ENCODE measurements around the gene PTPRM.

The PTPRM gene

DNA sequence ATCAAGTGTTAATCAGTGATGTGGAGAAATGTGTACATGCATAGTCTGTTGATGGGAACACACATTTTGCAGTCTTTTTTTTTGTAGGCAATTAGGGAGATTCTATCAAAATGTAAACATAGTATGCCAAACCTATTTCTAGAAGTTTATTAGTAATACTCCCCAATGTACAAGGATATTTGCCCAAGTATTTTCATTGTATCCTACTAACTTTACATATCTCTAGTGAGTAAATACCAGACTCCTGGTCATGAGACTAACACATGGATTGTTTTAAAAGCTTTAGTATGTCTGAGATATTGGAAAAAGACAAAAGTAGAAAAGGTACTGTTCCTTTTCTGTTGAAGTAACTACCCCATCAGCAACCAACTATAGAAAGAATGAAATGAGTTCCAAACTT, 513.0 kb downstream of the PTPRM start:
- no peak for DNase-seq

DNA sequence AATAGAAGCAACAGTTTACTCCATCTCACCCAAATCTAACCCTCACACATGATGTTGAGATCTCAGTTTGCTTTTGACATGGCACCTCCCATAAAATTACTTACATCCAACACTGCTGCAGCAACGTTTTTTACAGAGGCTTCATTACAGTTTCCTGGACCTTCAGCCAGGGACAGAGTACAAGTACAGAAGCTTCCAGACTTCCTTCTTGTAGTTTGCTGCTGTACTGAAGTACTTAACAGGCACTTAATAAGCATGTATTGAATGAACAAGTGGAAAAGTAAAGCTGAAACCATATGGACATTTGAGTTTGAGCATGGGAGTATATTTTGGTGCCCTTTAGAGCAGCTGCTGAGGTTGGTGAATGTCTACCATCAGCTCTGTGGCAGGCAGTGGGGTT, 514.2 kb downstream of the PTPRM start:
- DNase-seq, result no peak

DNA sequence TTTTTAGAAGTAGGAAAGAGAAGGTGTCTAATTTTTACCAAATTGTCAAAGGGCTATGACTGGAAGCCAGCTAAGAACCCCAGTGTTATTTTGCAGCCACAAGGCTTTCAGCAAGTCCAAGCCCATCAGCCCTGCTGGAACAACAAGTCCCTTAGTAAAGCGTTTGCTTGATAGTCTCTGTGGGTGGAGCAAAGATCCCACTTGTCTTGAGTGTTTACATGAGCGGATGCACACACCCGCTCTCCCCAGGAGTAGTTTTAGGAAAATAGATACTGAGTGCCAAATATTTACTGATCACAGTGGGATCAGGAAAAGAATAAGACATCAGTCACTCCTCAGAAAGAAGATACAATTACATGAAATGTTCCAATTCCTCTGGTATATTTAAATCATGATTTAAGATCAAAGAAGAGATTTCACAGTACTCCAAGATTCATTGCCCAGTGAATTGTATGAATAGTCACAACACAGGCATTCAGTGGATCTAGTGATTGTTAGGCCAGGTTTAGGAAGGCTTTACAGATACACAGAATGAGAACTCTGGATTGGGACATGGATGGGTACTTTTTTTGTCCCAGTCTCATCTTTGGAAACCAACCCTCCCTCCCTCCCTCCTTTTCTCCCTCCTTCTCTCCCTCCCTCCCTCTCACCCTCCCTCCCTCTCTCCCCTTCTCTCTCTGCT, 514.9 kb downstream of the PTPRM start:
- DNase-seq, result no peak

DNA sequence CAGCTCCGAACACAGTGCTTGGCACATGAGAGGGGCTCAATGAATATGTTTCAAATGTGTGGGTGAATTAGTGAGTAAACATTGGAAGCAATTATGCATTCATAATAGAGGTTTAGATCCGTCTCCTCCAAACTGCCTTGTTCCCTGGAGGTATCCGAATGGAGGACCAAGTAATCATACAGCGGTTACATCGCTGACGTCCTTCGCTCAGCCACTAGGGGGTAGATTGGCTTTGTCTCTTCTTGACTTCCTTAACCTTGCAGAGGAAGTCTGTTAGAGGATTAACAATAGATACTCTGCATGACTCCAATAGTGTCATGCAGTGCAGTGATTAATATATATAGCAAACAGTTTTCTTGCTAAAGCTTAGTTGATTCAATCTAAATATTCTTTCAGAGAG, 517.0 kb downstream of the PTPRM start:
- DNase-seq, result peak; percentile 29

DNA sequence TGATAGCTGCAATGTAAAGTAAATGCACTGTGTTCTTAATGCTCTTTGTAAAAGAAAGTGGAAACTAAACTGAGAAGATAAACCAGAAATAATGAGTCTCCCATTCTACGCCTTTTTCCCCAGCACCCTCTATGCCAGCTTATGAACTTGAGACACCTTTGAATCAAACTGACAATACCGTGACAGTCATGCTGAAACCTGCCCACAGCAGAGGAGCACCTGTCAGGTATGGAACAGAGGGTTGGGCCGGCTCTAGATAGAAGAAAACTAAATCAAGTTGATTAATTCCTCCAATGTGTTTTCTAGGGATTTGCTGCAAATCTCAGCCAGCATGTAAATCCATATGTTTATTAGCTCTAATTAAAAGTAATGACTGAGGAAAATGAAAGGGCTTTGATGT, 521.5 kb downstream of the PTPRM start:
- DNase-seq, result no peak

DNA sequence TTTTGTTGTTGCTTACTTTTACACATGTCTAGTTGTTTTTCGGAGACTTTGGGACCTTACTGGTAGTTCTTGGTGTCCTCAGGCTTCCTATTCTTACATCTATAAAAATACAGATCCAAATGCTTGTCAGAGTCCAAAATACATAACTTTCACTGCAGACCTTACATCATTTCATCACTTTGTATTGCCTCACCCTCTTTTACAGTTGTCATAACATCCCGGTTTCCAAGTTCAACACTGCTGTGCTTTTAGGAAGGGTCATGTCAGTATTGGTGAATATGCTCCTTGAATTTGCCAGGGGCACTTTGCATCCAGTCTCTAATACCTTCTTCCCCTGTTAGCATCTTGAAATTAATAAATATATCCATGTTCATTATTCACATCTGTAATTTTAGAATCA, 523.9 kb downstream of the PTPRM start:
- DNase-seq, result no peak

DNA sequence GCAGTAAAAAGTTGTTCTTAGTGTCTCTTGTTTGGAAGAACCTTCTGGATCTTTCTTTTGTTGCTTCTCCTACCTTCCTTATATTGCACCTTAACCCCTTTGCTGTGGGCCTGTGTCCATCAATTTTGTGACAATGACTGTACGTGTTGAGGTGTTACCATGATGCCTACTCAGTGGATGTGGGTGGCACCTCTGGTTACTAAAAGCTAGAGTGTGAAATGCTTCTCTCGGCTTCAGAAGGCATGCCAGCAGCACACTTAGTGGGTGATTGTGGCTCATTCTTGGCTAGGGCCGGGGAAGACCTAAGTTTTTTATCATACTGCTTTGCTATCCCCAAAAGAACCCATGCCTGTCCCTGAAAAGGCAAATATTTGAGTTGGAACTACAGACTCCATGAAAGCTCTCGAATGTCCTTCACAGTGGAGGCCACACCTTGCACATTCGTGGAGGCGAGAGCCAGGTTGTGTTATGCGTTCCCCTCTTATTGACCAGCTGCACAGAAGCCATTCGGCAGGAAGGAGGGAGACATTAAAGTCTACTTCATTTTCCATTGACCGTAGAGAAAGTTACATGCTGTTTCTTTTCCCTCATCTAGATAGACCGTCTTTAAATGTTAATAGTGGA, 528.9 kb downstream of the PTPRM start:
- DNase-seq, result no peak

DNA sequence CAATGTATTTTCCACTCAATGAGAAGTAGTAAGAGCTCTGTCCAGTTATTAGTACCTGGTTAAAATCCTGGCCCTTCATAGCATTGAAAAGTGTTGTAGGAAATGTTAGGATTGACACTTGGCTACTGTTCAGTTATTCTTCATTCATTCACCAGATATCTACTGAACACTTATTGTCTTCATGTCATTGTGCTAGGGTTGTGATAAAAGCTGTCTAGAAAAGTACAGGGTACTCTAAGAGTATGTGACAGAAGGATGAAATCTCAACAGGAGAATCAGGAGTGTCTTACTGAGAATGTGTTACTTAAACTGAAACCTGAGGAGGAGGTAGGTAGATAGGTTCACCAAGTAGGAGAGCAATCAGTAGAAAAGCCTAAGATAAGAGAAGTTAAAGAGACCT, 530.3 kb downstream of the PTPRM start:
- DNase-seq, result no peak

DNA sequence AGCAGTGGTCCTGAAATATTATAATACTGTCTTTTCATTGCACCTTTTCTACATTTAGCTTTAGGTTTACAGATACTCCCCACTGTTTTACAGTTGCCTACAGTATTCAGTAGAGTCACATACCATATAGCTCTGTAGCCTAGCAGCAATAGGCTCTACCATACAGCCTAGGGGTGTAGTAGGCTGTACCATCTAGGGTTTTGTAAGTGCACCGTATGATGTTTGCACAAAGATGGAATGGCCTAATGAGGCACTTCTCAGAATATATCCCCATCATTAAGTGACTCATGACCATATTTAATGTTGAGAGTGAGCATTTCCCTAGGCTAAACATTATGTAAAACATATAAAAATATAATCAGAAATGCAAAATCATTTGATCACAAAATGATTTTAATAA, 530.8 kb downstream of the PTPRM start:
- no peak for DNase-seq

DNA sequence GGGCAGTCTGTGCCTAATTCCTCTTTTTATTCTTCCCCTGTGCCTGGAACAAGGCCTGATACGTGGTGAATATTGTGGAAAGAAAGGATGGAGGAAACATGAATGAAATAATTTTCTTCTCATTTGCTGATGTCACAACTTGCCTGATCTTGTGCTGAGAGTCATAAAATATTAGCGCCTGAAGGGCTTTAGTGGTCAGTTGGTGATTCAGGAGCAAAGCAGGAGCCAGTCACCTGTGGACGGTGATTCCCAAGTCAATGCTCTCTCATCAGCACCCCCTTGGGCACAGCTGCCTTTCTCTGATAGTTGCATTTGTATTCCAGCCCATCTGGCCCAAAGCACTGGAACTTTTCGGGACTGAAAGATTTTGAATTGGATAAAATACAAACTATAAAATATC, 539.5 kb downstream of the PTPRM start:
- no peak for DNase-seq

DNA sequence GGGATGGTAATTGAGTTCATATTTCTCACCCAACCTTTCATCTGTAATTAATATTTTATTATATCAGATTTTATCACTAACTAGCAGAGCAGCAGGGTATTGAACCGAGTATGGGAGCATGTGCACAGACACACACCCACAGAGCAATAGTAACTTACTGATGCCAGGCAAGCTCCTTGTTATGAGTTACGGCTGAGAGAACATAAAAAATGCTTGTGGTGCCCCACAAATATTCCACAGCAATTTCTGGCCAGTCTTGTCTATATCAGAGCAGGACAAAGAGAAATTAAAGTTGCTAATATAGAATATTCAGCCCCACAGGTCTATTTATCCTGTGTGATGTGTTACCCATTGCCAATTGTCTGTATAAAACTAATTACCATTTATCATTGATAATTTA, 540.3 kb downstream of the PTPRM start:
- no peak for DNase-seq

DNA sequence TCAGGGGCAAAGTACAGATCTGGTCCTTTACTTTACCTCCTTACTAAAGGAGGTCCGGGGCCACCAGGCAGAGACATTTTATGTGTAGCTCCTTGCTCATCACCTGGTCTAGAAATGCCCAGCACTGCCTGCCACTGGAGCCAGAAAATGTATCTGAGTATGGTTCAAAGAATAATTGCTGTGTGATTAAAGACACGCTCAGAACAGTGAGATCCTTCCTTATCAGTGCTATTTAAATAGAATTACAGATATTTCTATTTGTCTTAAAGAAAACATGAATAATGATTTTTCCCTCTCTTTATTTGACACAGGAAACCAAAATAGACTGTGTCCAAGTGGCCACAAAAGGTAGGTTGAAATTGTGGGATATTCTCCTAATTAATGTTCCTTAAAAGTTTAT, 547.4 kb downstream of the PTPRM start:
- DNase-seq, result no peak

DNA sequence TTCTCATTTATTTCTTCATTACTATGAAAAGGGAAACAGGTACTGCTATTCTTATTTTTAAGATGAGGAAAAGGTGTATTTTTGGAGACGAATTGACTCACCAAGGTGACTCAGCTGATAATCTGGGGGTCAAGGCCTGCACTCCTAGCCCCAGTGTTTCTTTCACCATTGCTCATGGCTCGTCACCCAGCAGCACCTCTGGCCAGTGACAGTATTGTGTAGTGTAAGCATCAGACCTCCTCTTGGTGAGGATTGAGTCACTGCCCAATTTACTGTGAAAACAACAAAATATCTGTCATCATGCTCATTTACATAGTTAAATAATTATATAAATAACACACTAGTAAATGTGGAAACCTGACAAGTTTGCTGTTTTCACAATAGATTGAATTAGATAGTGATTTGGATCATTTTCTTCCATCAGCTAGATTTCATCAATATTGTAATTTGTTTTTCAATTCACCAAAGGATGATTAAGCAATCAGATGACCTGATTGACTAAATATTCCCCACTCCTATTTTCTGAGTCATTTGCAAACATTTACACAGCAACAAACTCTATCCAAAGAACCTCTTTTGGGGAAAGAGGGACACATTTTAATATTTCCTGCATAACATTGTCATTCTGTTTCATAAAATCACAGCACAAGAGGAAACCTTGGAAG, 549.4 kb downstream of the PTPRM start:
- no peak for DNase-seq

DNA sequence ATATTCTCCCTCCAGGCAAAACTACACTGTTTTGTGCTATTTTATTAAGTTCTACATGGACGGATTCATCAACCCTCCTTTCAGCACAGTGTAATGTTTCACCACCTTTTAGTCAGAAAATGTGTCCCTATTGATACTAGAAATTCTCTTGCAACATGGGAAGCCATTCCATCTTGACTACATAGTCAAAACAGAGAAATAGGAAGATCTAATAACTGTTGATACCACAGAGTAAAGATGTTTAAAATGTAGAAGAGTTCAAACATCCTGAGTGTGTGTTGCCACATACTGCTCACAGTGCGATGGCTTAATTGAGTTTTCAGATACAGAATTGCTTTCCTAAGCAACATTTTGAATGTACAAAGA, 549.9 kb downstream of the PTPRM start:
- no peak for DNase-seq

DNA sequence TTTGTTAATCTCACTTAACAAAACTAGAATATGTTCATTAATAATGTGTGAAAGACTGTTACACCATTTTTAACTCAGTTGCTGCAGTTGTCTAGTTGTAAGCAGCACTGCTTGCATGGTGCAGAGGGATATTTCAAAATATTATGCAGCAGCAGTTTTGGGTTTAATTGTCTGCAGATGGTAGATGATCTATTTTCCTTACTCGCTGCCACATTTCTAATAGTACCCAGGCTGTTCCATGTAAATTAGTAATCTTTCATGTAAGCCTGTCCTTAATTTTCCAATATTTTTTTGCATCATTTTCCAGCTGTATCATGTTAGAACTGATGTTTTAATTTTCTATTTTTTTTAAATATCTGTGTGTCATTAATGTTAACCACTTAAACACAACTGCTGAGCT, 554.0 kb downstream of the PTPRM start:
- DNase-seq, result no peak

DNA sequence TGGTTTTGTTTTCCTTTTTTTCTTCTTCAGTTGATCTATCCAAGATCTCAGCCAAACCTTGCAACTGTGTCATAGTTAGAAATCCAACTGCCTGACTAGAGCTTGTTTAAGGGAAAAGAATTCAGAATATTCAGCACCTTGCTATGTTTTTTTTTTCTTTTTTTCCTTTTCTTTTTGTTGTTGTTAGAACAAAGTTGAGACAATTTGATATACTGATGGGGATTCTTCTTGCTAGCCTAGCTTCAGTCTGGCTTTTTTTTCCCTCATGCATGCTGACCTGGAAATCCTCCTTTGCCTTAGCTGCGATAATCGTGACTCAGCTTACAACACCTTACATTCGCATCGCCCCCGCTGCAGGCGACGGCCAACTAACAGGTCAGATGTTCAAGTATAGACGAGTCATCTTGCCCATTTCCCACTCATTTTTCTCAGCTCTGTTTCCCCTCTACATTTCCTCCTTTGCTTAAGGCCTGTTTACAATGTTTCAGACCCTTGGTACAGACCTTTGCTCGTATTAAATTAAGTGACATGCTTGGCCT, 554.9 kb downstream of the PTPRM start:
- no peak for DNase-seq

DNA sequence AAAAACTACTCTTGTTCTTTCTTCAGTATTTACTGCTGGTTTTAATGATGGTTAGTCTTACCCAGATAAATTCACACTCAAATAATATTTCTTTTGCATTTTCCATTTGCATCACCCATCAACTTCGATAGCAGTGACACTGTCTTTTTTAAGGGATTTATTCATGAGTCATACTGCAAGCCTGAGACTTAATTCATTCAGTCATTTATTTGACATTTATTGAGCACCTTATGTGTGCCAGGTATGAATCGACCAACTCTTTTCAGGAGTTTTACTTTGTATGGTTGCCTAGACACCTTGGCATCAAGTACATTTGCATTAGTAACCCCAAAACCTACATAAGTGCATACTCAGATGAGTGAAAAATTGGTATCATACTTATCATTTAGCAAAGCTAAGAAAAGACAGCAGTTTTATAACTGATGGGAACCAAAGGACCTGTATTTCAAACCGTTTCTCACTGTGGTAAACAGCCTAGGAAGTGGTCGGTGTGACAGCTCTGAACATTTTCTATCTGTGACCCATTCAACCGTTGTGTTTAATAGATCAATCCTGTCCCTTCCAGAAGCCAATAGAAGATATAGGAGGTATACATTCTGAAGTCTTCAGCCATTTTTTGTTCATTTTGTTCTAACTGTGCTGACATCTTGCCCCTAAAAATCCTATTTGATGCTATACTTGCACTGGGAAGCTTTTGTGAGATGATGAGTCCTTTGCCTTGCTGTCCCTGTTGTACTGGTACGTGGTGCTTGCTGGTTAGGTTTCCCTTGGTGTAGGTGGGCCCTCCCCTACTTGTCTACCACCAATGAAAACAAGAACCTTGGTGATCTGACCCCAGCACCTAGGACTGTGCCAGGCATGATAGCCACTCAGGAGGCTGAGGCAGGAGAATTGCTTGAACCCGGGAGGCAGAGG, 557.4 kb downstream of the PTPRM start:
- no peak for DNase-seq

DNA sequence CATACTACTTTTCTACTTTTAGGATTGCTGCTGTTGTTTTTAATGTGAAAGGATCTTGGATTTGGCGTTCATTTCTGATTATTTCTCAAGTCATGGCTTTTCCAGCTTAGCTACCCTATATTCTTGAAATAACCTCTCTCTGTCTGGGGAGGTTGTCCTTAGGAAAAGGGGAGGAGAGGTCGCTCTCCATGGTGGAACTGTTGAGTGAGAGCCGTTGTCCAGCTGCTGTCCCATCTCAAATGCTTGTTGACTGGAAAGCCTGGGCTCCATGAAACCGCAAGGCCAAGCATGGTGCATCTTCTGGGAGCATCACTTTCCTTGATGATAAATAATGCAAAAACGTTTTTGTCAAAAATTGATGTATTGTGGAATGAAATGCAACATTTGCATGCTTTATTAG, 563.0 kb downstream of the PTPRM start:
- no peak for DNase-seq

DNA sequence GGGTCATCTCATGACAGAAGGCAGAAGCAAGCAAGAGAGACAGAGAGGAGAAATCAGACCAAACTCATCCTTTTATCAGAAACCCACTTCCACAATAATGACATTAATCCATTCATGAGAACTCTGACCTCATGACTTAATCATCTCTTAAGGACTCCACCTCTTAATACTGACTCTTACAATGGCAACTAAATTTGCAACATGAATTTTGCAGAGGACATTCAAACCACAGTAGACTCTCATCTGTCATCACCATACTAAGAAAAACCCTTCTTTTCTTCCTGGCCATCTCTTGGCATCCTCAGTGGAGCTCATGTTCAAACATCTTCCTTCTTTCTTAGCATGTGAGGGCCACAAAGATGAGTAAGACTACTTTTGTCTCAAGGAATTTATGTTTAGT, 565.9 kb downstream of the PTPRM start:
- DNase-seq, result no peak

DNA sequence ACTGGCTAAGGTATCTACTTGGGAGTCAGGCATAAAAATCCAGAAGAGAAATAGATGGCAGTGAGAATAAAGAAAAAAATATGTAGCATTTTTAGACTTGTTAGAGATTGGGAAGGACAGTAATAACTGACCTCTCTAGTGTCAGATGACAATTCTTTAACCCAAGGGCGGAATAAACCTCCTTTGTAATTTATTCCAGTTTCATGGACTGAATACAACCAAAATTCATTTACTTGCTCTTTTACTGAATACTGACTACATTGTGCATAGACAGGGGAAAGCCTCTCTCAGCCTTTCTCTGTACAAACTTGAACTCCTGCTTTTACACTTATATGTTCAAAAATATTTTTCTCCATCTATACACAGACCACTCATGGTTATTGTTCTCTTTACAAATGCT, 566.8 kb downstream of the PTPRM start:
- no peak for DNase-seq

DNA sequence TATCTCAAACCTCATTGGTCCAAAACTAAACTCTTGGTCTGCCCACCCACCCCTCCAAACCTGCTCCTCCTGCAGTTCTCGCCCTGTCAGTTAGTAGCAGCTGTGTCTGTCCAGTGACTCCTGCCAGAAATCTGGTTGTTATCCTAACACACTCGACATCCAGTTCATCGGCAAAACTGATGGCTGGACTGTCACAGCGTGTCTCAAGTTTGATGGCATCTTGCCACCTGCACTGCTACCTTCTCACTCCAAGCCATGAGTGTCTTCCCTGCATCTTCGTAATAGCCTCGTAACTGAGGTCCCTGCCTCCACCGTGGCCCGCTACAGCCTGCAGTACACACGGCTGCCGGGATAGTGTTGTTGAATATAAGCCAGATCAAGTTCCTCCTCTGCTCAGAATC, 572.0 kb downstream of the PTPRM start:
- DNase-seq, result no peak

DNA sequence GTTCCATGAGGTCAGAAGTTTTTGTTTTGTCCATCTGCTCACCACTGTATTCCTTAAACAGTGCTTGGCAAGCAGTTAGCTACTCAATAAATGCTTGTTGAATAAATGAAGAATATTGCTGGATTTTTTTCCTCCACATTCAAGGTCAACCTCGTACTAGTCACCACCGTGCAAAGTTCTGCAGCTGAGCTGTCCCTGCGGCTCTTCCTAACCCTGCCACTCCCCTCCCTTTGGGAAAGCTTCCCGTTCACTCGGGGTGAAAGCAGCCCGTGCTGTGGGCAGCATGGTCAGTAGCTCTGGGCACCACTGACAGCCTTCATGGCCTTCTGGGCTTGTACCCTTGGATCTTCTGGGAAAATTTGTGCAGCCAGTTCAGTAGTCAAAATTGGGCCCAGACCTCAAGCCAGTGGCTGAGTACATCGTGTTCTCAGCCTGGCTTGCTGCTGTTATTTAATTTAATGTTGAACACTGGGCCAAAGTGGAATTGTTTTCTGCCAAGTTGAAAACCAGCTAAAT, 572.8 kb downstream of the PTPRM start:
- DNase-seq, result no peak

All from femur (tissue), 1 donor.